SHP77 treated with DMSO at 0.1 percent for 48 hours (cell line): Measurements from ENCODE around the gene CEP83.

Experiments used
- DNase-seq: peaks from one replicate; lab custom pipeline; 2025; lab: John Stamatoyannopoulos, UW

CEP83 gene

DNA sequence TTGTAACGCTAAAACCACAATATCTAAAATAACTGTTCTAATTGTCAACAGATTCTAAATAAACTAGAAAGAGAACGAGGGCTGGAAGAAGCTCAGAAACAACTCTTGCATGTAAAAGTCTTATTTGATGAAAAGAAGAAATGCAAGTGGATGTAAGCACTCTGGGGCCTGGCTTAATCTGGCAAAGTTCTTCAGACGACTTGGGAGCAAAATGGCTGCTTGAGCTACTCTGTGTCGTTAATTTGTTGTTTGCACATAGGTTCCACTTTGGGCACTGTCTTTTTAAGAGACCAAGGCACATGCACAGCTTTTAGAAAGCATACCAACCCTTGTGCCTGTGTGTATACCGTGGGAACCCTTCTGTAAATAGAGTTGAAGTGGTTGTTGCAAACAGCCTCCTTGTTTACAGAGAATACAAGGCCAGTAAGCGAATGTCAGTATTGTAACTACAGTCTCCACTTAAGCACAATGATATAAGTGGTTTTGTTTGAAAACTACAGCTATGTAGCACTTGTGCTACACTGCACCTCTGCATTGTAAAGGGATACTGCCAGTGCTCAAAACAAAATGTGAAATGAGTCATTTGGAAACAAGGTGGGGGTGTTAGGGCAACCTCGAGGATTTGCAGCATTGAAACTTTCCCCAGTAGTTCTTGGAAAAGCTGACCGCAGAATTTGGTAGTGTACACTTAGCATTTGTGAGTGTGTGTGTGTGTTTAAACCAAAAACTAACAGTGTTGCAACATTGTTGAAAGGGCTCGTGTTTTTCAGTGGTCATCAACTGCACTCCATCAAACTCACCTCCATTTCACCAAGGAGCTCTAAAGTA, 154.3 kb downstream of the CEP83 start:
- DNase-seq: no peak

GRCh38 chr12:94304566-94305061, 155.1 kb downstream of the CEP83 start:
- DNase-seq: no peak

- DNase-seq: no peak
These were observed 155.7 kb downstream of the CEP83 start for GRCh38 chr12:94304012-94304411.

- no peak for DNase-seq
These were observed 159.8 kb downstream of the CEP83 start for GRCh38 chr12:94299846-94300245.

DNA sequence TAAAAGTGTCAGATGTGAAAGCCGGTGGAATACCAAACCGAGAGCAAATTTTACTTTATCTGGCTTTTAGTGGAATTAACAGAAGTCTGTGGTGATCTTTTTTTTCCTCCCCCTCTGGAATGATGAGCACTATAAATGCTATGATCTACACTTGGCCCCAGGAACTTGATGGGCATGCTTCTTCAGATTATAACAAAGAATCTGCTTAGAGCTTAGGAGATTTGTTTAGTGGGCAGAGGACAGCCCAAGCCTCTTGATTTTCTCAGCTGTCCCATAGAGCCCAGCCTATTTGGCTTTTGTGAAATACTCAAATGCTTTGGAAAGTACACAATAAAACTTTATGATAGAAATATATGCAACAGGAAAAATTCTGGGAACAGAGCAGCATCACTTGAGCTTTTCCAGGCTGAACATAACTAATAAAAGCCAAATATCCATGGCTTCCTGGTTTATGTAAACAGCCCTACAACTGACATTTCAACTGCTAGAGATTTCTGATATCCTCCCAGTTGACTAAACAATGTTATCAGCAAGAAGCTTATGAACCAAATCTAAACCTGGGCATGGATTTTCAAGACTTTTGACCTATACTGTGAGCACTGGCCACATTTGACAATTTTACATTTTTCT, 161.7 kb downstream of the CEP83 start:
- DNase-seq: no peak

DNA sequence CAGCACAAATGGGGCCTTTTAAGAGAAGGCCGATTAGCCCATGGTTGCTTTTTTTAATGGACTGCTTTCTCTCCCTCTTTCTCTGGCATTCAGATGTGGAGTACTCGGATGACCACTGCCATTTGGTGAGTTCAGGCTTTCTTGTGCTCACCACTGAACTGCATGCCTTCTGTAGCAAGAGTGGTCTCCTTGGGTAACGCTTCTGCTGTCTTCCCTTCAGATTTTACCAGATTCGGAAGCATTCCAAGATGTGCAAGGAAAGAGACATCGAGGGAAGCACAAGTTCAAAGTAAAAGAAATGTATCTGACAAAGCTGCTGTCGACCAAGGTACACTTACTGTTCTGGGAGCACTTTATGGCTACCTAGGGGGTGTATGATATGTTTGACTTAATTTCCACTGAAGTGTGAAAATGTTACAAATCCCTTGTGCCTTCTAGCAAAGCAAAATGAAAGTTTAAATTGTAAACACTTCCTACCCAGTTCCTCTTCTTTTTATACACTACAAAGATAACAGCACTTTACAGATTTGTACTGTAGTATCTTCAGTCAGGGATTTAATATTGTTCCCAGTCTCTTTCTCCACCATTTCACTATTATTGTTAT, 162.5 kb downstream of the CEP83 start:
- no peak for DNase-seq

DNA sequence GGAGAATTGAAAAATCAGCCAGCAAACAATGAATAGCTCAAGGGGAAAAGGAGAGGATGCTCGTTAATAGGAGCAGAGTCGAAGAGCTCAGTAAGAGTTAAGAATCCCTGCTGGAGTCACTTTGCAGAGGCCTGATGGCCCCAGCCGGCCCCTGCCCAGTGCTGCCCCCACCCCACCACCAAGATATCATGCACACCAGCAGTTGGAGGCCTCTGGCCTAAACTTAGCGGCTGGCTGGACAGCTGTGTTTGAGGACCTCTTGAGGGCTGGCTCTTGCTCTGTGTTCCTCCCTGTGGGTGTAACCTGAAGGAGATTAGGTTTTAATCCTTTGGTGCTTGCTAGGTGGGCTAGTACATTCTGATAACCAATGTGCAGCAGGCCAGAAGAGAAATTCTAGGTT, 169.3 kb downstream of the CEP83 start:
- DNase-seq: no peak

- DNase-seq: no peak
These were observed 170.0 kb downstream of the CEP83 start for GRCh38 chr12:94289461-94290312.

DNA sequence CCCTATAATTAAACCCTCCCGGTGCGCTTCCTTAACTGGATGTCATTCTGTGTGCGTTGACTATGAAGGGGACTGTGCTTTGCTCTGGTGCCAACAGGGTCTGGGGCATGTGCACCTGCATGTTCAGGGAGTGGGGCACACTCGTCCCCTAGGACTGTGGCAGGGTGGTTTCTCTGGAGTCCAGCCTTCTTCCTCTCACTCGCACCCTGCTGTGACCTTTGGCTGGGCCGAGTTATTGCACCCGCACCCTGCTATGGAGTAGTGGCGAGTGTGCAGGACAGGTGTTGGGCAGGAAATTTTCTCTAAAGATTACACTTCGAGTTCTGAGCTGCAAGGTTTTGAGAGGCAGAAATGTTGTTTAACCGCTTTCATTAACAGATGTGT, 172.4 kb downstream of the CEP83 start:
- DNase-seq: no peak

GRCh38 chr12:94286583-94287244, 173.0 kb downstream of the CEP83 start:
- no peak for DNase-seq

- DNase-seq: no peak
These were observed 173.6 kb downstream of the CEP83 start for GRCh38 chr12:94285943-94286582.

DNA sequence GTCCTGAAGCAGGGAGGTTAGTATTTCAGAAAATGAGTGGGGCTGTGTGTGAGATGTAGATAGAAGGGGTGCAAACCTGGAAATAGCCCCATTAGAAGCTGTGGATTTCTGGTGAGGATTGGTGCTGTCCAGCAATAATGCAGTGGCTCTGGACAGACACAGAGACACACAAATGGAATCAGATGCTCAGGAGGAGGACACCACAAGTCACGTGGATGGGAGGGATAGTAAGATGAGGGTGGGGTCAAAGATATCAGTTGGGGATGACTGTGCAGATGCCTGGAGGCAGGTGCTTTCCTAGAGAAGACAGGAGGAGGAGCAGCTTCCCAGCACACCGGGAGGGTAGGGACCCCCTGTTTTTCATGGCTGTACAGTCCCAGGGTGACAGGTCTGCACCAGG, 174.8 kb downstream of the CEP83 start:
- no peak for DNase-seq

DNA sequence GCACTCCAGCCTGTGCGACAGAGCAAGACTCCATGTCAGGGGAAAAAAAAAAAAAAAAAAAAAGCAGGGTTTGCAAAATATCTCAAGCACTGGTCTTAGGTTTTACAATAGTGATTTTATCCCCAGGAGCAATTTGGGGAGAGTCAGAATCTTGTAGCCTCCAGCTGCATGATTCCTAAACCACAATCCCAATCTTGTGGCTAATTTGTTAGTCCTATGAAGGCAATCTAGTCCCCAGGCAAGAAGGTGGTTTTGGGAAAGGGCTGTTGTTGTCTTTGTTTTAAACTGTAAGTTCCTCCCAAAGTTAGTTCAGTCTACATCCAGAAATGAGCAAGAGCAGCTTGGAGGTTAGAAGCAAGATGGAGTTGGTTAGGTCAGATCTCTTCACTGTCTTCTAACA, 175.6 kb downstream of the CEP83 start:
- DNase-seq: no peak

- no peak for DNase-seq
These were observed 177.0 kb downstream of the CEP83 start for GRCh38 chr12:94282675-94283074.

- DNase-seq: no peak
These were observed 179.6 kb downstream of the CEP83 start for GRCh38 chr12:94280063-94280462.

GRCh38 chr12:94277426-94278000, 182.2 kb downstream of the CEP83 start:
- no peak for DNase-seq

- no peak for DNase-seq
These were observed 182.9 kb downstream of the CEP83 start for GRCh38 chr12:94276725-94277124.

DNA sequence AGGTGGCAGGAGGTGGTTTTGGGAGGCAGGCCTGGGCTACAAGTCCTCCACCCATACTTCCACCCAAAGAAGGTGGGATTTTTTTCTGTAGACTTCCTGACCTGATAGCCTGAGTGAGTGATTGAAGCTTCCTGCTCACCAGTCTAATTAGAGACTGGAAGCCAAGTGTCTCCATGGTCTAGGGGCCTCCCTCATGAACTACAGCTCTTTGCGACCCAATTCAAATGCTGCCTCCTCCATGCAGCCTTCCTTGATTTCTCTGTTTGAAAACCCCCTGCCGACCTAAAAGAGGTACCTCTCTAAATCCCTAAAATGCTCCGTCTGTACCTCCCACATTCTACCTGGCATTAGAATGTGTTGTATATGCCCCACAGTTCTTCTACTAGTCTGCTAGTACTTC, 186.4 kb downstream of the CEP83 start:
- no peak for DNase-seq

GRCh38 chr12:94272280-94272679, 187.4 kb downstream of the CEP83 start:
- no peak for DNase-seq

DNA sequence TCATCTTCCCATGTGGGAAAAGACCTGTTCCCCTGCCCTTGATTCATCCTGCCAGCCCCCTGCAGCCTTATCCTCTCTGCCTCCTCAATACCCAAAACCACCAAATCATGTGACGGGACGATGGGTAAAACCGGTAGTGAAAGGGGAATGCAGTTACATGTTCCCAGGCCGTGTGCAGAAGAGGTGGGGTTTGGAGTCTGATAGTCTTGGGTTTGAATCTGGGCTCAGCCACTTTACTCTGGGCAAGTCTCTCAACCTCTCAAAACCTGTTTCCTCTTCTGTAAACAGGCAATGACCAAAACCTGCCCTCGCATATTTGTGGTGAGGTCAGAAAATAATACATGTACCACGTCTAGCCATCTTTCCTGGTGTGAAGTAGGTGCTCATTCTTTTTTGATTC, 188.3 kb downstream of the CEP83 start:
- no peak for DNase-seq
